Stomach (tissue), 9 donors: ENCODE results near the gene CABLES1. TPM values are rescaled to one million over a fixed set of nuclear protein-coding genes. Genes with fewer than 3 reads are reported as not detected.
"Not testable (repeated sequence)": the region's sequence is repeated elsewhere in the genome, so short reads cannot be mapped to it uniquely, and the experiment has no call there.

Source experiments
- DNase-seq, 2 donors: peaks; one replicate each; pipeline versions ENCODE4 v3.0.0 to v3.0.0-alpha.2; 2013 to 2019
- H3K27ac ChIP-seq, 5 donors: fragments of 200-600 bp in 4 of 5; sonication (generic) in 4 of 5; one replicate each; pipeline ENCODE4 v1.5.1; 2013 to 2019; ENCODE audit warnings: mild to moderate bottlenecking in 1 of 5, moderate library complexity in 1 of 5
- H3K27me3 ChIP-seq, 3 donors: fragments of 200-600 bp; sonication (generic); one replicate each; pipeline ENCODE4 v1.5.1; 2017 to 2019; ENCODE audit warnings: mixed run types in 1 of 3
- H3K36me3 ChIP-seq, 4 donors: fragments of 200-600 bp; sonication (generic); 1 replicate in 3 of 4; 2 replicates in 1 of 4; pipeline ENCODE4 v1.5.1; 2016 to 2019
- H3K4me1 ChIP-seq, 4 donors: fragments of 200-600 bp; sonication (generic); one replicate each; pipeline ENCODE4 v1.5.1; 2016 to 2019
- H3K4me3 ChIP-seq, 4 donors: fragments of 200-600 bp; sonication (generic) in 3 of 4; one replicate each; pipeline ENCODE4 v1.5.1; 2016 to 2019; ENCODE audit warnings: mild to moderate bottlenecking in 1 of 4
- H3K9me3 ChIP-seq, 4 donors: fragments of 200-600 bp; sonication (generic); one replicate each; pipeline ENCODE4 v1.5.1; 2016 to 2019
- EP300 ChIP-seq: sonication (generic); formaldehyde crosslinking; IDR thresholded peaks from one replicate; pipeline ENCODE4 v1.6.1; 2017; ENCODE audit warnings: antibody characterized with exemption
- POLR2A ChIP-seq, 4 donors: fragments of 450-650 bp; IDR thresholded peaks; one replicate each; pipeline ENCODE4 v1.6.1; 2016; ENCODE audit warnings: antibody characterized with exemption in 4 of 4, control low read depth in 2 of 4, mild to moderate bottlenecking in 1 of 4, moderate library complexity in 1 of 4
- POLR2AphosphoS5 ChIP-seq, 3 donors: sonication (generic); formaldehyde crosslinking; IDR thresholded peaks; one replicate each; pipeline ENCODE4 v1.6.1; 2016; ENCODE audit warnings: antibody characterized with exemption in 3 of 3
- WGBS, 5 donors: extraction: QIAGEN DNeasy Blood & Tissue Kit in 3 of 5; methylation state at CpG; one replicate each; pipeline versions ENCODE4 v1.1.5 to v1.1.7; 2013 to 2018; 5-methylcytosine and 5-hydroxymethylcytosine counted together
- intact Hi-C: fragments of 100-400 bp; cut with DNase I; formaldehyde crosslinking; loops from one replicate; pipeline ENCODE4 v1.15.1; 2023; ENCODE audit warnings: low total_unique reads
- polyA plus RNA-seq, 3 donors: library from polyadenylated mRNA; stranded (reverse); fragments of 200-250 nt; gene quantifications; one replicate each; pipeline ENCODE4 v1.2.3, GENCODE V29; 2013
- total RNA-seq, 5 donors: library from RNA; depleted of rRNA; stranded (reverse); fragments of >200 nt; gene quantifications; one replicate each; pipeline versions ENCODE4 v1.1.0 to v1.2.3, GENCODE V29; 2014 to 2016
- TF ChIP-seq, protein P1 (sequence below), 7 experiments: fragments of 450-650 bp in 4 of 7; fragments of 200-600 bp in 3 of 7; sonication (generic) in 3 of 7; IDR thresholded peaks; one replicate each; pipeline ENCODE4 v1.5.1; 2016 to 2019; ENCODE audit warnings: antibody characterized with exemption in 7 of 7, control low read depth in 2 of 7, mild to moderate bottlenecking in 1 of 7
- donor health status: healthy with polysubstance abuse.
- donor health status: Bipolar disorder and iron deficiency.
- donor health status: healthy.

Gene CABLES1
- total and polyA plus RNA-seq, 8 donors = 5.6 to 36.8 (median 18.2) TPM

DNA sequence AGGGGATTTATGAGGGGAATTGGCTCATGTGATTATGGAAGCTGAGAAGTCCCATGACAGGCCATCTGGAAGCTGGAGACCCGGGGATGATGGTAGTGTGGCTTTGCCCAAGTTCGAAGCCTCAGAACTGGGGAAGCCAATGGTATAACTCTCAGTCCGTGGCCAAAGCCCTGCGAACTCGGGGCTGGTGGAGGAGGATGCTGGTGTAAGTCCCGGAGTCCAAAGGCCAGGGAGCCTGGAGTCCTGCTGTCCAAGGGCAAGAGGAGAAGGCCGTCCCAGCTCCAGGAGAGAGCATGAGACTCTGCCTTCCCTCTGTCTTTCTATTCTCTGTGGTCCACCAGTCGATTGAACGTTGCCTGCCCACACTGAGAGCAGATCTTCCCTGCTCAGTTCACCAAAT is 43.2 kb upstream of the CABLES1 start:
- no peaks in the 10 kb centered on the region for H3K27me3 ChIP-seq
- DNase-seq = no peak
- 94 to 97% (median 96%) methylated on average over 9 of the region's 9 CpGs for WGBS, 5 donors
- no peaks in the 10 kb centered on the region for H3K9me3 ChIP-seq
- H3K4me3 ChIP-seq = no peak overlapping the region
- TF ChIP-seq EP300 (no peak), POLR2AphosphoS5 (IDR thresholded peaks at IDR 0.05) (no peak), POLR2A (IDR thresholded peaks at IDR 0.05) (no peak)
- TF ChIP-seq, protein P1, sequence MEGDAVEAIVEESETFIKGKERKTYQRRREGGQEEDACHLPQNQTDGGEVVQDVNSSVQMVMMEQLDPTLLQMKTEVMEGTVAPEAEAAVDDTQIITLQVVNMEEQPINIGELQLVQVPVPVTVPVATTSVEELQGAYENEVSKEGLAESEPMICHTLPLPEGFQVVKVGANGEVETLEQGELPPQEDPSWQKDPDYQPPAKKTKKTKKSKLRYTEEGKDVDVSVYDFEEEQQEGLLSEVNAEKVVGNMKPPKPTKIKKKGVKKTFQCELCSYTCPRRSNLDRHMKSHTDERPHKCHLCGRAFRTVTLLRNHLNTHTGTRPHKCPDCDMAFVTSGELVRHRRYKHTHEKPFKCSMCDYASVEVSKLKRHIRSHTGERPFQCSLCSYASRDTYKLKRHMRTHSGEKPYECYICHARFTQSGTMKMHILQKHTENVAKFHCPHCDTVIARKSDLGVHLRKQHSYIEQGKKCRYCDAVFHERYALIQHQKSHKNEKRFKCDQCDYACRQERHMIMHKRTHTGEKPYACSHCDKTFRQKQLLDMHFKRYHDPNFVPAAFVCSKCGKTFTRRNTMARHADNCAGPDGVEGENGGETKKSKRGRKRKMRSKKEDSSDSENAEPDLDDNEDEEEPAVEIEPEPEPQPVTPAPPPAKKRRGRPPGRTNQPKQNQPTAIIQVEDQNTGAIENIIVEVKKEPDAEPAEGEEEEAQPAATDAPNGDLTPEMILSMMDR (IDR thresholded peaks at IDR 0.05) = no peak
- peaks cover 0 to 10% (median 4%) of the 10 kb centered on the region in 4 donors for H3K4me1 ChIP-seq
- H3K27ac ChIP-seq = no peak overlapping the region
- H3K36me3 ChIP-seq = no peaks in the 10 kb centered on the region
- intact Hi-C loops = no loop called here

DNA sequence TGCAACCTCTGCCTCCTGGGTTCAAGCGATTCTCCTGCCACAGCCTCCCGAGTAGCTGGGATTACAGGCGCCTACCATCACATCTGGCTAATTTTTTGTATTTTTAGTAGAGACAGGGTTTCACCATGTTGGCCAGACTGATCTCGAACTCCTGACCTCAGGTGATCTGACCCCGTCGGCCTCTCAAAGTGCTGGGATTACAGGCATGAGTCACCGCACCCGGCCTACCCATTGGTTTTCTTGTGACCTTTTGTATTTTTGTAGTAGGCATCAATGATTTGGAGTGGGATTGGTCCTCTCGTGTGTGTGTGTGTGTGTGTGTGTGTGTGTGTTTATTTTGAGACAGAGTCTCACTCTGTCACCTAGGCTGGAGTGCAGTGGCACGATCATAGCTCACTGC is 42.2 kb upstream of the CABLES1 start:
- H3K27ac ChIP-seq, H3K9me3 ChIP-seq, H3K36me3 ChIP-seq, DNase-seq, H3K27me3 ChIP-seq, H3K4me3 ChIP-seq, intact Hi-C loops: not testable (repeated sequence)
- peaks cover 0 to 10% (median 4%) of the 10 kb centered on the region in 4 donors for H3K4me1 ChIP-seq
- WGBS, 5 donors = 89 to 94% (median 91%) methylated on average over 10 of the region's 10 CpGs

DNA sequence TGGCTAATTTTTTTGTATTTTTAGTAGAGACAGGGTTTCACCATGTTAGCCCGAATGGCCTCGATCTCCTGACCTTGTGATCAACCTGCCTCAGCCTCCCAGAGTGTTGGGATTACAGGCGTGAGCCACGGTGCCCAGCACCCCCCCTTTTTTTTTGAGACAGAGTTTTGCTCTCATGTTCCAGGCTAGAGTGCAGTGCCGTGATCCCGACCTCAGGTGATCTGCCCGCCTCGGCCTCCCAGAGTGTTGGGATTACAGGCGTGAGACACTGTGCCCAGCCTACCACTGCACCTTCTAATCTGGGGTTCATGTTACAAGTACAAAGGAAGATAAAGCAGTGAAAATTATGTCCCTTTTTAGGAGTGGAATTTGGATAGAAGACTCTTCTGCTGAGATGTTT is 41.5 kb upstream of the CABLES1 start:
- TF ChIP-seq POLR2AphosphoS5 (IDR thresholded peaks at IDR 0.05) = no peak
- Histone ChIP-seq H3K36me3 (no peaks in the 10 kb centered on the region), H3K4me3 (no peak overlapping the region), H3K9me3 (no peaks in the 10 kb centered on the region), H3K27me3 (no peaks in the 10 kb centered on the region), H3K27ac (no peak overlapping the region), H3K4me1 (peaks cover 0 to 10% (median 5%) of the 10 kb centered on the region in 4 donors)
- WGBS, 5 donors = 87 to 95% (median 93%) methylated on average over 9 of the region's 9 CpGs
- intact Hi-C loops = no loop called here
- DNase-seq = no peak

DNA sequence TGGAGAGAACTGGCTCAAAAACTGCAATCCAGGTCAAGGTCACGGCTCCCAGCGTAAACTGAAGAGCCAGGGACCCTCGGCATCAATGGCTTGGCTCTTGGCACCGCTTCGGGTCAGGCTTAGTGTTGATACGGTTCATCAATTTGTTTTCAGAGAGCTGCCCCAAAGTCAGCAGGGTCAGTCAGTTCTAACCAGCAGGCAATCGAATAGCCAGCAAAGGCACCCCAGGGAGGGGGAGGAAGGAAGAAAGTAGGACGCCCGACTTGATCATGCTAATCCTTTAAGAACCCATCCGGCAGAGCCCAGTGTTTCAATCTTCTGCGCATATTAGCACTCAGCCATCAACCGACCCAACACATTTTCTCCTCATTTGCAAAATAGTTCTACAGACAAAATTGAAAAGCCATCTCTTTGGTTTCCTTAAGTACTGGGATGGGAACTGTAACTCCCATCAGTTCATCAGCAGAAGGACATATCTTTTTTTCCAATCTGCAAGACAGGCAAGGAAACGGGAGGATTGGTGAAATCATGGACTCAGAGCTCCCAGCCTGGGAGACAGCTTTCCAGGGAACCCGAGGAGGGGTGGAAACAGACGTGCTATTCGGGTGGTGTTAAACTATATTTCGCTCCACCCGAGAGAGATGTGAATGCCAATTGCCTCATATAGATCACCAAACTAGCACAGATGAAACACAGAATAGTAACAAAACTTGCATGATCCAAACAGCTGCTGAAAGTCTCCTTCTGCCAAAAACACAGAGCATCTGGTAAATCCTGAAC is 40.7 kb upstream of the CABLES1 start:
- DNase-seq = no peak
- TF ChIP-seq, protein P1 (IDR thresholded peaks at IDR 0.05) = no peak
- TF ChIP-seq POLR2A (IDR thresholded peaks at IDR 0.05) (no peak), POLR2AphosphoS5 (IDR thresholded peaks at IDR 0.05) (no peak), EP300 (no peak)
- peaks cover 0 to 16% (median 11%) of the 10 kb centered on the region in 4 donors for H3K4me1 ChIP-seq
- no peaks in the 10 kb centered on the region for H3K36me3 ChIP-seq
- H3K9me3 ChIP-seq = no peaks in the 10 kb centered on the region
- H3K27me3 ChIP-seq = no peaks in the 10 kb centered on the region
- intact Hi-C loops = no loop called here
- no peak overlapping the region for H3K4me3 ChIP-seq
- H3K27ac ChIP-seq = no peak overlapping the region
- WGBS, 5 donors = 57 to 71% (median 61%) methylated on average over 18 of the region's 18 CpGs

GRCh38 chr18:23095463-23095862 is 39.8 kb upstream of the CABLES1 start:
- no peaks in the 10 kb centered on the region for H3K9me3 ChIP-seq
- intact Hi-C loops = no loop called here
- no peak for TF ChIP-seq POLR2AphosphoS5 (IDR thresholded peaks at IDR 0.05)
- TF ChIP-seq POLR2A (IDR thresholded peaks at IDR 0.05) = no peak
- TF ChIP-seq EP300 = no peak
- TF ChIP-seq, protein P1 (IDR thresholded peaks at IDR 0.05) = no peak
- no peak for DNase-seq
- no peaks in the 10 kb centered on the region for H3K36me3 ChIP-seq
- WGBS, 5 donors = 79 to 91% (median 86%) methylated on average over 6 of the region's 6 CpGs
- peaks cover 0 to 16% (median 11%) of the 10 kb centered on the region in 4 donors for H3K4me1 ChIP-seq
- no peaks in the 10 kb centered on the region for H3K27me3 ChIP-seq
- no peak overlapping the region for H3K4me3 ChIP-seq
- H3K27ac ChIP-seq = no peak overlapping the region

- H3K4me3 ChIP-seq, H3K27me3 ChIP-seq, H3K27ac ChIP-seq, H3K36me3 ChIP-seq, DNase-seq, H3K9me3 ChIP-seq, intact Hi-C loops: not testable (repeated sequence)
- H3K4me1 ChIP-seq = peaks cover 0 to 25% (median 12%) of the 10 kb centered on the region in 4 donors
- 82 to 97% (median 94%) methylated on average over 8 of the region's 8 CpGs for WGBS, 5 donors
Measured at GRCh38 chr18:23097016-23097415, 38.3 kb upstream of the CABLES1 start.
